A673 (cell line): ENCODE results near the gene MBNL2.

Source experiments
- CTCF ChIP-seq: fragments of 300-800, 200-600 bp; sonication (generic); conservative IDR thresholded peaks from 2 replicates; pipeline ENCODE4 v1.5.1; 2017; ENCODE audit warnings: low read depth, mild to moderate bottlenecking, antibody characterized with exemption, low read length, moderate library complexity, mixed read lengths
- EZH2 ChIP-seq: fragments of 200-600 bp; sonication (generic); IDR thresholded peaks from 2 replicates; pipeline ENCODE4 v1.6.1; 2017; ENCODE audit warnings: borderline replicate concordance, low read depth, mild to moderate bottlenecking, mixed read lengths, antibody characterized with exemption, low read length; ENCODE audit not compliant: poor library complexity, severe bottlenecking

GRCh38 chr13:97193577-97193976 is 28.6 kb upstream of the MBNL2 start:
- TF ChIP-seq CTCF: no peak
- TF ChIP-seq EZH2: no peak
